BE2C (cell line): ENCODE measurements around the gene PKIB. TPM values are rescaled to one million over a fixed set of nuclear protein-coding genes. Genes with fewer than 3 reads are reported as not detected.
A peak's percentile ranks its signal among the peaks of the same experiment; 100 is the strongest.

Experiments
- DNase-seq: peaks from one replicate; pipeline ENCODE4 v3.0.0-alpha.2; 2020
- H3K27me3 ChIP-seq: fragments of 250-450 bp; sonication (Bioruptor Pico); 2 replicates; pipeline ENCODE4 v1.5.1; 2020; ENCODE audit warnings: mild to moderate bottlenecking
- H3K36me3 ChIP-seq: fragments of 250-450 bp; sonication (Bioruptor Pico); 2 replicates; pipeline ENCODE4 v1.5.1; 2020; ENCODE audit warnings: mild to moderate bottlenecking
- H3K4me1 ChIP-seq: fragments of 250-450 bp; sonication (Bioruptor Pico); 2 replicates; pipeline ENCODE4 v1.5.1; 2020
- H3K4me3 ChIP-seq: 2 replicates; pipeline ENCODE4 v1.5.1; 2011; ENCODE audit warnings: low read depth, low read length
- H3K9me3 ChIP-seq: fragments of 250-450 bp; sonication (Bioruptor Pico); 2 replicates; pipeline ENCODE4 v1.5.1; 2020
- CTCF ChIP-seq: IDR thresholded peaks from 2 replicates; pipeline ENCODE4 v1.5.1; 2012; ENCODE audit warnings: mild to moderate bottlenecking, low read depth, low read length
- polyA plus RNA-seq: library from polyadenylated mRNA; unstranded; fragments of >200 nt; gene quantifications from one replicate; pipeline ENCODE4 v1.2.1, GENCODE V29; 2012; ENCODE audit warnings: low read depth, missing spikeins; ENCODE audit not compliant: insufficient read length, insufficient read depth

PKIB gene
- not detected for polyA plus RNA-seq

- H3K36me3 ChIP-seq, result no peaks in the 10 kb centered on the region
- peaks cover 30% of the 10 kb centered on the region for H3K27me3 ChIP-seq
- H3K4me1 ChIP-seq, result no peaks in the 10 kb centered on the region
- DNase-seq, result peak; percentile 80
- no peaks in the 10 kb centered on the region for H3K9me3 ChIP-seq
- peak; percentile 33 for TF ChIP-seq CTCF
- H3K4me3 ChIP-seq, result peak within 1 kb of the TSS; percentile 53
These were observed at the start of gene PKIB for GRCh38 chr6:122609881-122610689. Gene PKIB, plus strand, starts transcription at chr6:122610405. Its CDS starts 107,390 bp downstream, at chr6:122717795.

GRCh38 chr6:122563364-122564052, 46.7 kb upstream of the PKIB start:
- Histone ChIP-seq H3K36me3 (no peaks in the 10 kb centered on the region), H3K27me3 (no peaks in the 10 kb centered on the region), H3K4me1 (no peaks in the 10 kb centered on the region), H3K9me3 (no peaks in the 10 kb centered on the region), H3K4me3 (no peak overlapping the region)
- TF ChIP-seq CTCF, result no peak
- DNase-seq, result no peak

GRCh38 chr6:122564230-122564629, 46.0 kb upstream of the PKIB start:
- H3K36me3 ChIP-seq, result no peaks in the 10 kb centered on the region

GRCh38 chr6:122565708-122566107, 44.5 kb upstream of the PKIB start:
- Histone ChIP-seq H3K9me3 (no peaks in the 10 kb centered on the region), H3K27me3 (no peaks in the 10 kb centered on the region), H3K36me3 (no peaks in the 10 kb centered on the region), H3K4me3 (no peak overlapping the region), H3K4me1 (no peaks in the 10 kb centered on the region)
- DNase-seq, result no peak
- no peak for TF ChIP-seq CTCF

More at GRCh38 chr6:122564230-122564629, 46.0 kb upstream of the PKIB start:
- TF ChIP-seq CTCF, result no peak
- H3K27me3 ChIP-seq, result no peaks in the 10 kb centered on the region
- H3K9me3 ChIP-seq, result no peaks in the 10 kb centered on the region
- H3K4me1 ChIP-seq, result no peaks in the 10 kb centered on the region
- DNase-seq, result no peak
- H3K4me3 ChIP-seq, result no peak overlapping the region

GRCh38 chr6:122567034-122567433, 43.2 kb upstream of the PKIB start:
- Histone ChIP-seq H3K4me1 (no peaks in the 10 kb centered on the region), H3K4me3 (no peak overlapping the region), H3K9me3 (no peaks in the 10 kb centered on the region), H3K36me3 (no peaks in the 10 kb centered on the region), H3K27me3 (no peaks in the 10 kb centered on the region)
- no peak for TF ChIP-seq CTCF
- no peak for DNase-seq

- no peak for DNase-seq
- TF ChIP-seq CTCF, result no peak
- Histone ChIP-seq H3K9me3 (no peaks in the 10 kb centered on the region), H3K4me3 (no peak overlapping the region), H3K27me3 (no peaks in the 10 kb centered on the region), H3K4me1 (no peaks in the 10 kb centered on the region), H3K36me3 (no peaks in the 10 kb centered on the region)
These were observed 41.9 kb upstream of the PKIB start for GRCh38 chr6:122568350-122568749.
